ENCODE results near the gene ACSL5. TPM values are rescaled to one million over a fixed set of nuclear protein-coding genes. Genes with fewer than 3 reads are reported as not detected.

Gene ACSL5
- total RNA-seq, 4 donors from 2014 or later, result 7.4 to 30.6 (median 11.9) TPM

DNA sequence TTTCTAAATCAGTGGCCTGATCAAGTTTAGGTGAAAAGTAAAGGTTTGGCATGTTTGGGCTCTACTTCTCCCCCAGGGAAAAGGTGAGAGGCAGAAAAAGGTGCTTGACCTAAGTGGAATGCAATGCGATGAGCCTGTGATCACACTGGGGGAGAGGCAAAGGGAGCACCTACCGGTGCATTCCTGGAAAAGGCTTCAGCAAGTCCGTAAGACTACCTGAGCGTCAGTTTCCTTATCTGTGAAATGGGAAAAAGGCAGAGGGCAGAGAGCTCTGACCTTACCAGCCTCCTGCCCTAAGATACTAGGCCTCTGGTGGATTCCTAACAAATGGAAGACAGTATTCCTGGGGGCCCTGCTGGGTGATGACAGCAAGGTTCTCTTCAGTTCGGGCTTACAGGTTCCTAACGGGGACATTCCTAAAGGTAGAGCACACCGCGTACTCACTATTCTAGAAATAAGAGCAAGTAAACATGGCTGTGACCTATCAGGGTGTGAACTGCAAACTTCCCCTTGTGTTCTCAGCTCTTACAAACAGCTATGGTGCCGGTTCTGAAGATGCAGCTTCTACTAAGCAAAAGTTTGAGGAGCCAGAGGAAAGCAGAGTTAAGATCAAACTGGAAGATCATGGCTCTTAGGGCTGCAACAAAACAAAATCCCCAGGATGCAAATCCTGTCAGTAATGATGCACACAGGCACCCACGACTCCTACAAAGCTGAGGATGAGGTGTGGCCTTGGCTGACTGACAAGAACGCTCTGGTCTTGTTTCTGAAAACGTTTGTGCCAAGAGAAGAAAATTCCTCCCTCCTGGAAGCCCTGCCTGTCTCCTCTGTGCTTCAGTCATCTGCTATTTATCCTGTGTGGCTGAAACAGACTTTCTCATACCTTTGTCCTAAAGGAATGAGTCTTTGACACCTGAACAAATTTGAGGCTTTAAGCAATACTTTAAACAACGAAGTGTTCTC lies 13.3 kb upstream of the ACSL5 start:
- intact Hi-C loops (cut with DNase I; ENCODE audit: low total_unique reads), result no loop called here
- Histone ChIP-seq H3K27me3 (no peaks in the 10 kb centered on the region), H3K9me3 (no peaks in the 10 kb centered on the region), H3K27ac (peak overlapping the region; percentile 20 to 54), H3K36me3 (no peaks in the 10 kb centered on the region), H3K4me1 (peaks cover 0 to 6% of the 10 kb centered on the region in 2 donors), H3K4me3 (no peak overlapping the region)
- peak in 1 of 2 donors; percentile 47 for DNase-seq
- TF ChIP-seq POLR2A (IDR thresholded peaks at IDR 0.05), result no peak
- TF ChIP-seq, protein P1, sequence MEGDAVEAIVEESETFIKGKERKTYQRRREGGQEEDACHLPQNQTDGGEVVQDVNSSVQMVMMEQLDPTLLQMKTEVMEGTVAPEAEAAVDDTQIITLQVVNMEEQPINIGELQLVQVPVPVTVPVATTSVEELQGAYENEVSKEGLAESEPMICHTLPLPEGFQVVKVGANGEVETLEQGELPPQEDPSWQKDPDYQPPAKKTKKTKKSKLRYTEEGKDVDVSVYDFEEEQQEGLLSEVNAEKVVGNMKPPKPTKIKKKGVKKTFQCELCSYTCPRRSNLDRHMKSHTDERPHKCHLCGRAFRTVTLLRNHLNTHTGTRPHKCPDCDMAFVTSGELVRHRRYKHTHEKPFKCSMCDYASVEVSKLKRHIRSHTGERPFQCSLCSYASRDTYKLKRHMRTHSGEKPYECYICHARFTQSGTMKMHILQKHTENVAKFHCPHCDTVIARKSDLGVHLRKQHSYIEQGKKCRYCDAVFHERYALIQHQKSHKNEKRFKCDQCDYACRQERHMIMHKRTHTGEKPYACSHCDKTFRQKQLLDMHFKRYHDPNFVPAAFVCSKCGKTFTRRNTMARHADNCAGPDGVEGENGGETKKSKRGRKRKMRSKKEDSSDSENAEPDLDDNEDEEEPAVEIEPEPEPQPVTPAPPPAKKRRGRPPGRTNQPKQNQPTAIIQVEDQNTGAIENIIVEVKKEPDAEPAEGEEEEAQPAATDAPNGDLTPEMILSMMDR (IDR thresholded peaks at IDR 0.05), result no peak

DNA sequence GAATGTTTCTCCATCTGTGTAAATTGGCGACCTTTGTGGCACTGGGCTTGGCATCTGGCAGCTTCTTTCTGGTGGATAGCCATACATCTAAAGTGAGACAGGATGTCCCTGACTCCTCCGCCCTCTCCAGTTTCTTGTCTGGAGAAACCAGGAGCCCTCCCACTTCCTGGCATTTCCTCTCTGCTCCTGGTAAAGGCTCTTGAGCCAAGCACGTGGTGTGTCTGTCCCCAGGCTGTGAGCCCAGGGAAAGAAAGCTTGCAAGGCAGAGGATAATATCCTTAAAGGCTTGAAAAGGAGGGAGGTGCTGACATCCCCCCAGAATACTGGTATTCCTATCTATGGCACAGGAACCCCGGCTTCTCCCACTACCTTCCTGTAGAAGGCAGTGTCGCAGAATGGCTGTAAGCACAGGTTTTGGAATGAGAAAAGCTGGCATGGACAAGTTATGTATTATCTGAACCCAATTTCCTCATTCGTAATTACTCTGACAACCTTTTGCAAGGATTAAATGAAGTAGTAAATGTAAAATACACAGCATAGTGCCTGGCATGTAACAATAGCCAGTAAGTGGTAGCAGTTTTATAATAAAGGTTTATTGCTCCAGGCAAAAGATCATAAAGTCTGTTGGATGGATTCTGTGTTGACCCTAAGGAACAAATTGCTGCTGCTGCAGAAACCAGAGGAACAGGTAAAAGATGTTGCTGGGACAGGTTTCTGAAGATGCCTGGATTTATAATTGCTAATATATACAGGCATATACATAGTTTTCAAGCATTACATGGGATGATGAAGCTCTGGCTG lies 11.8 kb upstream of the ACSL5 start:
- intact Hi-C loops (cut with DNase I; ENCODE audit: low total_unique reads), result no loop called here
- TF ChIP-seq POLR2A (IDR thresholded peaks at IDR 0.05), result no peak
- TF ChIP-seq, protein P1 (IDR thresholded peaks at IDR 0.05), result no peak
- no peaks in the 10 kb centered on the region for H3K27me3 ChIP-seq
- no peaks in the 10 kb centered on the region for H3K36me3 ChIP-seq
- H3K4me1 ChIP-seq, result peaks cover 0 to 6% of the 10 kb centered on the region in 2 donors
- H3K9me3 ChIP-seq, result no peaks in the 10 kb centered on the region
- peak; percentile 28 to 62 for DNase-seq
- no peak overlapping the region for H3K4me3 ChIP-seq
- peak overlapping the region in 1 of 2 donors; percentile 53 for H3K27ac ChIP-seq

DNA sequence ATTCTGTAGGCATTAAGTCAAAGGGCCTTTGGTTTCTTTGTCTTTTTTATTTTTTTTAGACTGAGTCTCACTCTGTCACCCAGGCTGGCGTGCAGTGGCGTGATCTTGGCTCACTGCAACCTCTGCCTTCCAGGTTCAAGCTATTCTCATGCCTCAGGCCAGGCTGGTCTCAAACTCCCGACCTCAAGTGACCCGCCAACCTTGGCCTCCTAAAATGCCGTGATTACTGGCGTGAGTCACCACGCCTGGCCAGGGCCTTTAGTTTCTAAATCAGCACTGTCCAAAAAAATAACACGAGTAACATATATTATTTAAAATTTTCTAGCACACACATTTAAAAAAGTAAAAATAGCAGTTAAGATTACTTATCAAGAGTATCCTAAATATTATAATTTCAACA lies 11.1 kb upstream of the ACSL5 start:
- no peak for TF ChIP-seq POLR2A (IDR thresholded peaks at IDR 0.05)
- TF ChIP-seq, protein P1 (IDR thresholded peaks at IDR 0.05), result no peak
- Histone ChIP-seq H3K27ac (peak overlapping the region in 1 of 2 donors; percentile 53), H3K4me3 (no peak overlapping the region), H3K27me3 (no peaks in the 10 kb centered on the region), H3K4me1 (peaks cover 0 to 6% of the 10 kb centered on the region in 2 donors), H3K9me3 (no peaks in the 10 kb centered on the region), H3K36me3 (no peaks in the 10 kb centered on the region)
- peak in 1 of 2 donors; percentile 38 for DNase-seq
- intact Hi-C loops (cut with DNase I; ENCODE audit: low total_unique reads), result no loop called here

DNA sequence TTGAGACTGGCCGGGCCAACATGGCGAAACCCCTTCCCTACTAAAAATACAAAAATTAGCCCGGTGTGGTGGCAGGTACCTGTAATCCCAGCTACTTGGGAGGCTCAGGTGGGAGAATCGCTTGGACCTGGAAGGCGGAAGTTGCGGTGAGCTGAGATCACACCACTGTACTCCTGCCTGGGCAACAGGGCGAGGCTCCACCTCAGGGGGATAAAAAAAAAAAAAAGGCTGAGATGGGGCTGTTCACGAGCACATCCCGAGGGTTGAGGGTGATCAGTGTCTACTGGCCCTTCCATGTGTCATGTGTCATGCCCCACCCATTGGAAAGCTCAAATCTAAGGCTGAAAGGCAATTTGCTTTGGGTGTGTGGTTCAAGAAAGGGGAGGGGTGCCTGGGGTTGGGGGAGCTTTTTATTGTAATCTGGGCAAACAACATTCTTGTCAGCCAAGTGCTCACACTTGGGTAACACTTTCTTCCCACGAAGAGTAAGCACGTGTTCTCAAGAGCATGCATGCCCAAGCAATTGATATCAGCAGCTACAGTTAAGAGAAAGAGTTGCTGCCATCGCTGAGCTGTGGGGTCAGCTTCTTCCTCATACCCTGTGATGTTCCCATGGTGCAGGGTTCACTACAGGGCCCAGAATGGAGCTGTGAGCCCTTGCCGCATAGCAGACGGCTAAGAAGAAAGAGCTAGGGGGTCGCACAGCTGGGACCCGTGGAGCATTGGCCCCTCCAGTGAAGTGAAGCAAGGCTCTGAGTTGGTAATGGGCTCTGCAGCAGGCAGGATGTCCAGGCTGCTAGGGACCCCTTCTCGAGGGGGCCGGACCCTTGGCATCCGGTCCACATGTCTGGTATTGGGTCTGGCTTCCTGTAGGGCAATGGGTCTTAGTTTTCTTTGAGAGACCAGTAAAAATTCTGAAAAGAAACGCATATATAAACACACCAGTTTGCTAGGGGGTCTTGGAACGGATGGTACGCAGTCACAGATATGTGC lies 9.9 kb upstream of the ACSL5 start:
- intact Hi-C loops (cut with DNase I; ENCODE audit: low total_unique reads), result no loop called here
- Histone ChIP-seq H3K9me3 (no peaks in the 10 kb centered on the region), H3K27ac (no peak overlapping the region), H3K4me1 (peaks cover 0 to 6% of the 10 kb centered on the region in 2 donors), H3K27me3 (no peaks in the 10 kb centered on the region), H3K4me3 (no peak overlapping the region), H3K36me3 (no peaks in the 10 kb centered on the region)
- DNase-seq, result no peak
- TF ChIP-seq, protein P1 (IDR thresholded peaks at IDR 0.05), result no peak
- TF ChIP-seq POLR2A (IDR thresholded peaks at IDR 0.05), result no peak
